IPS-18a (cell line): ENCODE measurements around the gene GOLT1A.

Experiments
- H3K27ac ChIP-seq: one replicate; pipeline ENCODE4 v1.5.1; 2013; ENCODE audit warnings: low read length
- H3K27me3 ChIP-seq: one replicate; pipeline ENCODE4 v1.6.1; 2013; ENCODE audit warnings: mild to moderate bottlenecking, low read length; ENCODE audit not compliant: control insufficient read depth, insufficient read depth
- H3K36me3 ChIP-seq: one replicate; pipeline ENCODE4 v1.6.1; 2013; ENCODE audit warnings: low read depth, low read length; ENCODE audit not compliant: control insufficient read depth
- H3K4me1 ChIP-seq: one replicate; pipeline ENCODE4 v1.6.1; 2013; ENCODE audit warnings: low read depth, low read length; ENCODE audit not compliant: control insufficient read depth
- H3K4me3 ChIP-seq: one replicate; pipeline ENCODE4 v1.5.1; 2013; ENCODE audit warnings: low read length
- H3K9ac ChIP-seq: one replicate; pipeline ENCODE4 v1.6.1; 2013; ENCODE audit warnings: mild to moderate bottlenecking, low read length, moderate library complexity
- H3K9me3 ChIP-seq: one replicate; pipeline ENCODE4 v1.6.1; 2013; ENCODE audit warnings: low read depth, low read length; ENCODE audit not compliant: control insufficient read depth

GOLT1A gene

DNA sequence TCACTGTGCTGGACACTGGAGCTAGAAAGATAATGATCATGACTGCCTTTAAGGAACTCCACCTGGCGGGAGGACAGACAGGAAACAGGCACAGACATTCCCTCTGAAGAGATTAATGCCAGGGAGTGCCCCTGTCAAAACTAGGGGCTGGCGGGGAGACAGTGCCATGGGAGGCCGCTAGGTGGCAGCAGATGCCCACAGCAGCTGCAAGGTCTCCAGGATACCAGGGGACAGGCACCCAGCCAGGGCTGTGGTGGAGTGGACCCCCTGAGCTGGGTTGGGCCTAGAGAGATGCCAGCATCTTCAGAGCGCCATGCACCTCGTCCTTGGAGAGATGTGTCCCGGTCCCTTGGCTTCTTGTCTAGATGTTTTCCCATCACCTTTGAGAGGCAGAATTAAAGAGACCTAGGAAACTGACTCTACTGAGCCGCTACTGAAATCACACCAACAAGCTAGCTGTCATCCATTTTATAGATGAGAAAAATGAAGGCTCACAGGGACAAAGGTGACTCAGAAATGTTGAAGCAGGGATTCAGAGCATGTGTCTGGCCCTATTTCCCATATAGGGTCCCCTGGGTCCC is 51.2 kb downstream of the GOLT1A start:
- H3K36me3 ChIP-seq = no peaks in the 10 kb centered on the region
- H3K4me1 ChIP-seq = no peaks in the 10 kb centered on the region
- H3K4me3 ChIP-seq = no peak overlapping the region
- H3K27me3 ChIP-seq = no peaks in the 10 kb centered on the region
- no peak overlapping the region for H3K27ac ChIP-seq
- no peaks in the 10 kb centered on the region for H3K9me3 ChIP-seq
- no peak overlapping the region for H3K9ac ChIP-seq

DNA sequence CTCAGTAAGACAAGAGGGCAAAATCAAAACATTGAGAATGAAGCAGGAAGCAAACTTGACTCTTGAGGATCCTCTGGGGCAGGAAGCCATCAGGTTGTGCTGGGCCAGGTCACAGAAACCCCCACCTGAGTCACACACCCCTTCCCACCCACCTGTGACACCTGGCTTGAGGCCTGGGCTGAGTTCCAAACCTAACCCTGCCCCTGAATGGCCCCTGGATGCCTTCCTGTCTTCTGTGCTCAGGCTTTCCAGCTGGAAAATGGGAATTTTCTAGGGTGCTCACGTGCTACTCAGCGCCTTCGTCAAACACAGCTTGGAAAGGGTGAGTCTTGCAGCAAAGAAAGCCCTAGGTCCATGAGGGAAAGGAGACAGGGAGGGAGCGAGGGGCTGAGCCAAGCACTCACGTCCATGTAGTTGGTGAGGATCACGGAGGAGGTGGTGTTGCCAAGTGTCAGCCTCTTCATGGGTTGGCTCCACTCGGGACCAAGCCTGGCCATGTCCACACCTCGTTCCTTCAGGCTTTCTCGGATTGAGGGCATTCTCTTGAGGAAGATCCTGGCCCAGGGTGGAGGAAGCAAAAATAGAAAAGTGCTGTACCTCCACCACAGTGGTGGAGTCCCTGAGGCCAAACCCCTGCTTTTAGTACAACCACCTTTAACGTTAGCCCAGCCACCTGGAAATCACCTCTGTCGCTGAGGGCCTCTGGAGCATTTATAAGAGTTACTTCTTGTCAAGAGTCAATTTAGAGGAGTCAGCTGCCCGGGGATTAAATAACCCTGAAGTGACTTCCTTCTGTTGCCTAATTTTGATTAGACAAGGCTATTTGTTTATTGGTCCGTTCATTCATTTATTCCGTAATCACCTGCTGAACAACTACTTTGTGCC is 51.9 kb downstream of the GOLT1A start:
- no peaks in the 10 kb centered on the region for H3K27me3 ChIP-seq
- no peak overlapping the region for H3K9ac ChIP-seq
- no peaks in the 10 kb centered on the region for H3K36me3 ChIP-seq
- H3K4me3 ChIP-seq = no peak overlapping the region
- no peaks in the 10 kb centered on the region for H3K4me1 ChIP-seq
- no peak overlapping the region for H3K27ac ChIP-seq
- H3K9me3 ChIP-seq = no peaks in the 10 kb centered on the region

DNA sequence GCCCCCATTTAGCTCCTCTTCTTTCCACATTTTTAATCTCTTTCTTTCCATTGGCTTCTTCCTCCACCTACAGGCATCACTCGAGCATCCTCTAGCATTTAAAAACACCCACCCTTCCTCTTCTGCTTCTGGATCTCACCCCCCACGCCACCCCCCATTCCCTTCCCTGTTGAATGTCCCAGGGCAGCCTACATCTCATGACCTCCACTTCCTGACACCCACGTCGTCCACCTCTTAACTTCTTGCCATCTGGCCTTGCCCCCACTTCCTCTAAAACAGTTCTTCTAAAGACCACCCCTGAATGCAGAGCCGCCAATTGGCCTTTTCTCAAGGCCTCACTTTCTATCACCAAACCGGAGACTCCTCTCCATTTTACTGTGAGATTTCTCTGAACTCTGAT is 55.8 kb downstream of the GOLT1A start:
- H3K4me3 ChIP-seq = no peak overlapping the region
- peaks cover 1% of the 10 kb centered on the region for H3K27me3 ChIP-seq
- no peak overlapping the region for H3K9ac ChIP-seq
- no peaks in the 10 kb centered on the region for H3K4me1 ChIP-seq
- H3K36me3 ChIP-seq = no peaks in the 10 kb centered on the region
- no peak overlapping the region for H3K27ac ChIP-seq
- H3K9me3 ChIP-seq = no peaks in the 10 kb centered on the region

DNA sequence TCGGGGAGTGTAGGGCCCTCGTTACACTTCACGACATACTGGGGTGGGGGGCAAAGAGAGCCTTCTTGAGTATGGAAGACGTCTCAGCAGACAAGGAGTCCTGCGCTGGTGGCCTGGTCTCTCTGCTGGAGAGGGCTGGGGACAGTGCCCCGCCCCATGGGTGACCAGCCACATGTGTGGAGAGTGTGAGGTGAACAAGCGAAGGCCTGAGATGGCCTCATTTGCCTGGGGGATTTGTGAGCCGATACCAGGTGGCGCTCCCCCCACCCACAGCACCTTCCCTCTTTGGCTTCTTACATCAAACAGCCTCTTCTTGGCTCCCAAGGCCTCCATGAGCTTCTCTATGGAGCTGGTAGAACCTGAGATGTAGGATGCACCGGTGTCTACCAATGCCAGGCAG is 57.9 kb downstream of the GOLT1A start:
- peaks cover 17% of the 10 kb centered on the region for H3K27me3 ChIP-seq
- H3K27ac ChIP-seq = no peak overlapping the region
- no peaks in the 10 kb centered on the region for H3K4me1 ChIP-seq
- H3K4me3 ChIP-seq = no peak overlapping the region
- H3K36me3 ChIP-seq = no peaks in the 10 kb centered on the region
- no peak overlapping the region for H3K9ac ChIP-seq
- H3K9me3 ChIP-seq = no peaks in the 10 kb centered on the region

DNA sequence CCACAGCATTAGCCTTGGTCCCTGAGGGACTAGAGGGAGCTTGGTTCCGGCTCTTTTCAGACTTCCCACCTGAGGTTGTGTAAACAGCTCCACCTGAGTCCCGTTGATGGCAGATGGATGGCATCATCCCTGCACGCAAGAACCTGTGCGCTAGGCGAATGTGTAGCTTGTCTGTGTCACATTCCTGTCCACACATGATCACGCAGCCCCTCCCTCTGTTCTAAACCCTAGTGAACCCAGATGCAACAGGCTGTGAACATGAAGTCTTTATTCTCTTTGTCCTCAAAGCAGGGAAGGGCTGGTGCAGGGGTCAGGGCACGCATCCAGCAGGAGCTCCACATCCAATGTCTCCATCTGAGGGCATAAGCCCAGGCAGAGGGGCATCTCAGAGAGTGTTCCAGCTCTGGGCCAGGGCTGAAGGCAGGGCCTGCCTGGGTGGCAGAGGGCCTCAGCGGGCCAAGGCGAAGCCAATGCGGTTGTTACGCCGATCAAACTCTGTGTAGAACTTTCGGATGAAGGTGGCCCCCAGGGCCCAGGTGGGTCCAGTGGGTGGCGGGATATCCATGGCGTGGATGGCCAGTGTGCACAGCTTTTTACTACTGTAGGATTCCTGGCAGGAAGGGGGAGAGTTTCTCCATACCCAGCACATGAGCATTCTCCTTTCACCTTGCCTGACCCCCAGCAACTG is 59.1 kb downstream of the GOLT1A start:
- Histone ChIP-seq H3K4me3 (no peak overlapping the region), H3K27me3 (peaks cover 18% of the 10 kb centered on the region), H3K9ac (no peak overlapping the region), H3K27ac (no peak overlapping the region), H3K36me3 (no peaks in the 10 kb centered on the region), H3K9me3 (no peaks in the 10 kb centered on the region), H3K4me1 (no peaks in the 10 kb centered on the region)

DNA sequence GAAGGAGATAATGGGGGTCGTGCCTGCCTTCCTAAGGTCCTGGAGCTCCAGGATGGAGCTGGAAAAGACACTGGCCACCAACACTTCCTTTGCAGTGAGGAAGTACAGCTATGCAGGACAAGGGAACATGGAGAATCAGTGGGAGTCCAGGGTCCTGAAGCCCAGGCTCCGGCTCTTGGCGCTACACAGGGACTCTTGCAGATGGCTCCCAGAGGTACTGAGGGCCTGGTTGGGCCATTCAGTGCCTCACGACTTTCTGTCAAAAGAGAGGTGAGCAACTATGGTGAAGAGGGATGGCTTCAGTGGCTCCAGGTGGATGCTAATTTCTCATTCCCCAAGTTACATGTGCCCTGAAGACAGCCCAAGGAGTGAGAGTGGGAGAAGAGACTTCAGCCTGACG is 60.1 kb downstream of the GOLT1A start:
- Histone ChIP-seq H3K9me3 (no peaks in the 10 kb centered on the region), H3K36me3 (no peaks in the 10 kb centered on the region), H3K27me3 (peaks cover 18% of the 10 kb centered on the region), H3K4me3 (no peak overlapping the region), H3K27ac (no peak overlapping the region), H3K4me1 (peaks cover 2% of the 10 kb centered on the region), H3K9ac (no peak overlapping the region)

DNA sequence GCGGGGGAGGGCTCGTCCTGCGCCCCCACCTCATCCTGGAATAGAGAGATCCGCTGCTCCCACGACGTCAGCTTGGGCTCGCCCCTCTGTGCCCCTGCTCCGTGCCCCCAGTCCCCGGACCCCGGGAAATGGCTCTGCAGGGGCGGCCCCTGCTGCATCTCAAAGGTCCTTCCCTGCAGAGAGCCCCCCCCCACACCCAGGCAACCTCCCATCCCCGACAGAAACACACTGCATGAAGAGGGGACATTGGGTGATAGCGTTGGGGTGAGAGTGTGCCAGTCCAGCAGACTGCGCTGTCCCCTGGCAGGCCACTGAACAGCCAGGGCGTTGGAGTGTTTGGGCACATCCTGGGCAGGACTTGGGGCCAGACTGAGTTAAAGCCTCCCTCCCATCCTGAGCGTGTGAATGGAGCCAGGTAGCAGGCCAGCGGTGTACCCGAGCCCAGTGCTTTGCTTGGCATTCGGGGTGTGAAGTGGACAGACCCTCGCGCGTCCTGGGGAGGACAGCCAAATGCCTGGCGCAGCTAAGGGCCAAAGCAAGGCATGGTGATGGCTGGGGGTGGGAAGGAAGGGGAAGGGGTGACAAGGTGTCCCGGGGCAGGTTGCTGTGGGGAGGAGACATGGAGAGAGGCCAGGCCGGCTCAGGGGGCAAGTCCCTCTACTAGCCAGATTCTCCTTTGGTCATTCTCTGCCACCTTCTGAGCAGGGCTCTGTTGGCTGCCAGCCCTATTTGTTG is 61.3 kb downstream of the GOLT1A start:
- H3K36me3 ChIP-seq = no peaks in the 10 kb centered on the region
- peaks cover 14% of the 10 kb centered on the region for H3K4me1 ChIP-seq
- H3K4me3 ChIP-seq = peak overlapping the region; percentile 54
- H3K27me3 ChIP-seq = peaks cover 18% of the 10 kb centered on the region
- no peaks in the 10 kb centered on the region for H3K9me3 ChIP-seq
- H3K27ac ChIP-seq = no peak overlapping the region
- peak overlapping the region; percentile 12 for H3K9ac ChIP-seq

DNA sequence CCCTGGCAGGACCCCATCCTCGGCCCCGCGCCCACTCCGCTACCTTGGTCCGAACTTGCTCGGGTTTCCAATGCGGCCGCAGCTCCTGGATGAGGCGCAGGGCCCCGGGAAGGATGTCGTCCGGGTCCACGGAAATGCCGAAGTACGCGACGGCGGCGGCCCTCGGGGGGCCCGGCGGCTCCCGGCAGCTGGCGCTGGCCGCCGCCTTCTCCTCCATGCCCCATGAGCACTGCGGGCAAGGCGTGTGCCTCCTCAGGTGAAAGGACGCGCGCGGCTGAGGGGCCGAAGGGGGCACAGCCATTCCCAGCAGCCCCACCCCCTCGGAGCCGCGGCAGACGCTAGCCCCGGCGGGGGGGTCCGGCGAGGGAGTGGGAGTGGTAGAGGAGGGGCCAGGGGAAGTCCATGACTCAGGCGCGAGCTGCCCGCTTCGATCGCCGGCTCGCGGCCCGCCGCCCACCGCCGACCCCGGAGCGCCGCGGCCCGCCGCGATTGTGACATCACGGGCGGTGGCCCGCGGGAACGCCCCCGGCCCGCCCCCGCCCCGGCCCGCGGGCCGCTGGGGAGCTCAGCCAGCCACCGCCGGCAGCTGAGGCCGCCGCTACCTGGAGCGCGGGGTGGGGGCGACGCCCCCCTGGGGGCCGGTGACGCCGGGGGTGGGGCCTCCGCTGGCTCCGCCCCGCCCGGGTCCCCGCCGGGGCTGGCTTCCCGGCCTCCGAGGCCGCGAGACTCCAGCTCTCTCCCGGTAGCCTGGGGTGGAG is 62.1 kb downstream of the GOLT1A start, which contains the start of gene ETNK2:
Gene ETNK2, minus strand, starts transcription at position 493 of the 758 bp plus-strand sequence. Its CDS starts 192 bp downstream, at position 301.
- H3K9ac ChIP-seq = peak within 1 kb of the TSS; percentile 30
- H3K27me3 ChIP-seq = peaks cover 18% of the 10 kb centered on the region
- H3K27ac ChIP-seq = no peak within 1 kb of the TSS
- H3K4me3 ChIP-seq = peak within 1 kb of the TSS; percentile 66
- peaks cover 21% of the 10 kb centered on the region for H3K4me1 ChIP-seq
- no peaks in the 10 kb centered on the region for H3K9me3 ChIP-seq
- H3K36me3 ChIP-seq = no peaks in the 10 kb centered on the region

DNA sequence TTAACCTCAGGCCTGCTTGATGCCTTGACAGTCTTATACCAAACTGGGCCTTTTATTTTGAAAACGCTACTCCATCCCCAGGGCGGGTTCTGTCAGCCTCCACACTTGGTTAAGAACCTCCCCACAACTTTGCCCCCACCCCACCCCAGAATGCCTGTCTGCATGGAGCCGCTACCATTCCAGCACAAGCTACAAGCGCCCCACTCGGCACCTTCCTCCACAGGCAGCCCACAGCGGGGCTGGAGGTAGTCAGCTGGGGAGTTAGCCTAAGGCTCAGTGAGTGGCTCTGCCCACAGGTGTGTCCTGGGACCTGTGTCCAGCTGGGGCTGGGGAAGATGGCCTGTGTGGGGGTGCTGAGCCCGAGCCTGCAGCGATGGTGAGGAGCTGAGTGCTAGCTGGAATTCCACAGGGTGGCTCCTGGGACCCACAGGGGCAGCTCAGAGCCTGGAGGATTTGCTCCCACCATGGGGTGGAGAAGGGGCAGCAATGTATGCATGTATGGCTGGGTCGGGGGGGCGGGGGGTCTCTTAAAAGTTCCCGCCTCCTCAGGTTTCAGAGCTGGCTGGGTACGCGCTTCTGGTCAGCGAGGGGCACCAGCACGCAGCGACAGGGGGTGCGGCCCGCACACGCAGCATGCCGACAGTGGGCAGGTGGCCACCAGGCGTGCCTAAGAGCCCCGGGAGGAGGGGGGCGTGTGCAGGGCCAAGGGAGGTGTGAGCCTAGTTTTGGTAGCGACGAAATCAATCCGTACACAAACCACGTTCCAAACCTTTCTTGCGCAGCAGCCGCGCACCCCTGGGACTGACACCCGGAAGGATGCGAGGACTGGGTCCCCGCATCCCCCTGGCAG is 62.9 kb downstream of the GOLT1A start:
- Histone ChIP-seq H3K9ac (peak overlapping the region; percentile 30), H3K9me3 (no peaks in the 10 kb centered on the region), H3K27ac (no peak overlapping the region), H3K4me1 (peaks cover 23% of the 10 kb centered on the region), H3K36me3 (no peaks in the 10 kb centered on the region), H3K27me3 (peaks cover 18% of the 10 kb centered on the region), H3K4me3 (peak overlapping the region; percentile 66)
